Ovary (tissue), 3 donors: Measurements from ENCODE around the gene TAS2R41.

Experiments used
- CTCF ChIP-seq, 3 donors: fragments of 450-650 bp in 2 of 3; fragments of 200-600 bp in 1 of 3; IDR thresholded peaks; one replicate each; pipeline versions ENCODE4 v1.5.1 to v1.8.0; 2016 to 2022; ENCODE audit warnings: antibody characterized with exemption in 3 of 3, mild to moderate bottlenecking in 1 of 3
- POLR2A ChIP-seq: fragments of 450-650 bp; IDR thresholded peaks from one replicate; pipeline ENCODE4 v1.6.1; 2017; ENCODE audit warnings: antibody characterized with exemption, mild to moderate bottlenecking, moderate library complexity
- donor health status: DM: no; HTN: no; CAD: no.

- TF ChIP-seq CTCF (IDR thresholded peaks at IDR 0.05) (no peak), POLR2A (no peak)
Measured at GRCh38 chr7:143511593-143512047, 33.9 kb downstream of the TAS2R41 start.
